Neural crest cell (in vitro differentiated cells): ENCODE measurements around the gene CDKL4. TPM values are rescaled to one million over a fixed set of nuclear protein-coding genes. Genes with fewer than 3 reads are reported as not detected.

Experiments used
- DNase-seq: peaks from one replicate; pipeline ENCODE4 v3.0.0; 2021; ENCODE audit warnings: low read depth, mixed read lengths, low spot score
- H3K27ac Mint-ChIP-seq: one replicate; pipeline ENCODE4 v1.8.0; 2021; ENCODE audit warnings: mild to moderate bottlenecking, mixed read lengths; ENCODE audit not compliant: unreplicated experiment
- H3K27me3 Mint-ChIP-seq: 2 replicates; pipeline ENCODE4 v1.8.0; 2021; ENCODE audit warnings: low read depth, mild to moderate bottlenecking, mixed read lengths
- H3K36me3 Mint-ChIP-seq: 2 replicates; pipeline ENCODE4 v1.8.0; 2021; ENCODE audit warnings: low read depth, mild to moderate bottlenecking, mixed read lengths
- H3K4me1 Mint-ChIP-seq: 2 replicates; pipeline ENCODE4 v1.8.0; 2021; ENCODE audit warnings: mixed read lengths
- H3K4me3 Mint-ChIP-seq: one replicate; pipeline ENCODE4 v1.8.0; 2021; ENCODE audit warnings: mild to moderate bottlenecking, mixed read lengths
- H3K9me3 Mint-ChIP-seq: 2 replicates; pipeline ENCODE4 v1.8.0; 2021; ENCODE audit warnings: mixed read lengths
- total RNA-seq: library from RNA; stranded (reverse); gene quantifications from 2 replicates; pipeline ENCODE4 v1.2.1, GENCODE V29; 2021
- TF ChIP-seq, protein P1 (sequence below): fragments of 200-600 bp; sonication (generic); conservative IDR thresholded peaks from 2 replicates; pipeline ENCODE4 v1.5.0; 2021; ENCODE audit warnings: antibody characterized with exemption, mild to moderate bottlenecking

The CDKL4 gene
- total RNA-seq, 1 donor from 2014 or later, result 0.75 TPM

DNA sequence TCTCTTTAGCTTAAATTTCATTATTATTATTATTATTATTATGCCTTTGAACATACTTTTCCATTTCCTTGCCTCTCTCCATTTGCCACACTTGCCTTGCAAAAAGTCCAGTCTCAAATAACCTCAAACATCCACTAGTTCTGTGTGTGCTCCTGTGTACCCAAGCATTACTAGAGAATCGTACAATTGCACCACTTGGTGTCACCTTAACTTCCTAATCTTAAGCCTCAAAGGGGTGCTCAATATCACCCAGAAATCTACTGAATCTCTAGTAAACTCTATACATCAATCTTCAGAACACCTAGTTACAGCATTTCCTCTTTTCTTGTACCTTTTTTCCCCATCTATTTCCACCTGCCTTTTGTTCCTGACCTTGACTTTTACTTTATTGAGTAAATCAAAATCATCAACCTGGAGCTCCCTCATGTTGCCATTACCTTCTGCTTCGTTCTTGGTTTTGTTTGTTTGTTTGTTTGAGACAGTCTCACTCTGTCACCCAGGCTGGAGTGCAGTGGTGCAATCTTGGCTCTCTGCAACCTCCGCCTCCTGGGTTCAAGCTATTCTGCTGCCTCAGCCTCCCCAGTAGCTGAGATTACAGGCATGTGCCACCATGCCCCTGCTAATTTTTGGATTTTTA, 110.4 kb downstream of the CDKL4 start:
- Mint-ChIP-seq H3K36me3 (no peaks in the 10 kb centered on the region), H3K9me3 (no peaks in the 10 kb centered on the region), H3K4me1 (no peaks in the 10 kb centered on the region), H3K4me3 (no peak overlapping the region), H3K27ac (no peak overlapping the region), H3K27me3 (peaks cover 6% of the 10 kb centered on the region)
- no peak for DNase-seq
- TF ChIP-seq, protein P1, sequence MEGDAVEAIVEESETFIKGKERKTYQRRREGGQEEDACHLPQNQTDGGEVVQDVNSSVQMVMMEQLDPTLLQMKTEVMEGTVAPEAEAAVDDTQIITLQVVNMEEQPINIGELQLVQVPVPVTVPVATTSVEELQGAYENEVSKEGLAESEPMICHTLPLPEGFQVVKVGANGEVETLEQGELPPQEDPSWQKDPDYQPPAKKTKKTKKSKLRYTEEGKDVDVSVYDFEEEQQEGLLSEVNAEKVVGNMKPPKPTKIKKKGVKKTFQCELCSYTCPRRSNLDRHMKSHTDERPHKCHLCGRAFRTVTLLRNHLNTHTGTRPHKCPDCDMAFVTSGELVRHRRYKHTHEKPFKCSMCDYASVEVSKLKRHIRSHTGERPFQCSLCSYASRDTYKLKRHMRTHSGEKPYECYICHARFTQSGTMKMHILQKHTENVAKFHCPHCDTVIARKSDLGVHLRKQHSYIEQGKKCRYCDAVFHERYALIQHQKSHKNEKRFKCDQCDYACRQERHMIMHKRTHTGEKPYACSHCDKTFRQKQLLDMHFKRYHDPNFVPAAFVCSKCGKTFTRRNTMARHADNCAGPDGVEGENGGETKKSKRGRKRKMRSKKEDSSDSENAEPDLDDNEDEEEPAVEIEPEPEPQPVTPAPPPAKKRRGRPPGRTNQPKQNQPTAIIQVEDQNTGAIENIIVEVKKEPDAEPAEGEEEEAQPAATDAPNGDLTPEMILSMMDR, result no peak

DNA sequence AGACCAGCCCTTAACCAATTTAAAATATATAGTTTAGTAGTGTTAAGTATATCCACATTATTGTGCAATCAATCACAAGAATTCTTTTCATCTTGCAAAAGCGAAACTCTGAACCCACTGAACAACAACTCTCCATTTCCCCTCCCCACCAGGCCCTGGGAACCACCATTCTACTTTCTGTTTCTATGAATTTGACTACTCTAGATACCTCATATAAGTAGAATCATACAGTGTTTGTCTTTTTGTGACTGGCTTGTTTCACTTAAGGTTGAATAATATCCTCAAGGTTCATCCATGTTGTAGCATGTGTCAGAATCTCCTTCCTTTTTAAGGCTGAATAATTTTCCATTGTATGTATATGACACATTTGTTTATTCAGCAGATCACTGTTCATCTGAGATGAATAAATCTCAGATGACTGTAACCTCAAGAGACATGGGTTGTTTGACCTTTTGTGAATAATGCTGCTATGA, 114.8 kb downstream of the CDKL4 start:
- TF ChIP-seq, protein P1, result no peak
- H3K36me3 Mint-ChIP-seq, result no peaks in the 10 kb centered on the region
- H3K27ac Mint-ChIP-seq, result no peak overlapping the region
- peaks cover 13% of the 10 kb centered on the region for H3K4me1 Mint-ChIP-seq
- H3K27me3 Mint-ChIP-seq, result peaks cover 14% of the 10 kb centered on the region
- H3K4me3 Mint-ChIP-seq, result no peak overlapping the region
- no peak for DNase-seq
- no peaks in the 10 kb centered on the region for H3K9me3 Mint-ChIP-seq

DNA sequence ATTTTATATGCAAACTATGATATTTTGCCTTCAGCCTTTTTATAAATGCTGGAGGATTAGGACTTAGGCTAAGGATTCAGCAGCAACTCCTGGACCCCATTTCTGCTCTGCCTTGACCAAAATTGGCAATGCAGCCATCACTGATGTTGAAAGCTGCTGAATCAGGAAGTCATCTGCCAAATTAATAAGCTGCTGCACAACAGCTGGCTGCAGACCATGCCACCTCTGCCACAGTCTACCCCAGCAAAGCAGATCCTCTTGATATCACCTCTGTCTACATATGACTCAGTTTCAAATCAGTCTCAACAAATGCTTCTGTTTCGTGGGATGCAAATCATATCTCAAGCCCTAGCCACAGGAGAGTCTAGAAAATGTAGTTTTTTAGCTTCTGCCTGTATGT, 115.8 kb downstream of the CDKL4 start:
- H3K4me3 Mint-ChIP-seq, result peak overlapping the region; percentile 54
- no peak for DNase-seq
- TF ChIP-seq, protein P1, result no peak
- H3K27me3 Mint-ChIP-seq, result peaks cover 14% of the 10 kb centered on the region
- peaks cover 23% of the 10 kb centered on the region for H3K4me1 Mint-ChIP-seq
- H3K9me3 Mint-ChIP-seq, result no peaks in the 10 kb centered on the region
- no peak overlapping the region for H3K27ac Mint-ChIP-seq
- no peaks in the 10 kb centered on the region for H3K36me3 Mint-ChIP-seq

Other genes with a start within 250 kb of the CDKL4 start
- 35.5 and 40.6 TPM in 2 replicates for gene SOS1, start 122.9 kb downstream of the CDKL4 start, total RNA-seq
- gene MAP4K3, start 193.3 kb upstream of the CDKL4 start, total RNA-seq, result 32.3 and 37.1 TPM in 2 replicates